Thyroid gland (tissue), 4 donors: ENCODE data around the gene RGR.

ENCODE experiments used
- CTCF ChIP-seq, 6 experiments: fragments of 200-600 bp in 3 of 6; fragments of 450-650 bp in 3 of 6; sonication (generic) in 3 of 6; IDR thresholded peaks; one replicate each; pipeline ENCODE4 v1.5.1; 2016 to 2019; ENCODE audit warnings: antibody characterized with exemption in 6 of 6, mild to moderate bottlenecking in 2 of 6, inconsistent platforms in 1 of 6, moderate library complexity in 1 of 6
- POLR2A ChIP-seq, 2 donors: fragments of 450-650 bp; IDR thresholded peaks; one replicate each; pipeline ENCODE4 v1.6.1; 2017; ENCODE audit warnings: antibody characterized with exemption in 2 of 2, mild to moderate bottlenecking in 2 of 2, moderate library complexity in 1 of 2

- TF ChIP-seq CTCF (IDR thresholded peaks at IDR 0.05) (no peak), POLR2A (IDR thresholded peaks at IDR 0.05) (no peak)
Measured at GRCh38 chr10:84254552-84255478, 10.0 kb downstream of the RGR start.
